ENCODE measurements around the gene RGS17. TPM values are rescaled to one million over a fixed set of nuclear protein-coding genes. Genes with fewer than 3 reads are reported as not detected.

RGS17 gene
- total RNA-seq, 3 donors from 2014 or later: 0.29 to 1.8 (median 0.66) TPM

DNA sequence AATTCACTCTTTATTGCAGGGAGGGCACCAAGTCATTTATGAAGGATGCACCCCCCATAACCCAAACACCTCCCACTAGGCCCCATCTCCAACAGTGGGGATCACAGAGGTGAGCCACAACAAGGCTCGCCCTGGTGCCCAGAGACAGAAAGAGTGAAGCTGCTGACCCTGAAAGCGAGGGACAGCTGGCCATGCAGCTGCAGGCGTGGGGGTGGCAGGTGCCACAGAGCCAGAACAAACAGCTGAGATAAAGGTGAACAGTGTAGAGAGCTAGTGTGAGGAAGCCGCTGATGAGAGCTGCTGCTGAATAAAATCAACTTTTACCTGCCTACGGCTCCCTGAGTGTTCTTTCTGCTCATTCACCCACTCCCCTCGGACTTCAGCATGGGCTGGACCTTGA, 18.8 kb upstream of the RGS17 start:
- Histone ChIP-seq H3K36me3 (no peaks in the 10 kb centered on the region), H3K4me1 (no peaks in the 10 kb centered on the region), H3K9me3 (peaks cover 0 to 5% of the 10 kb centered on the region in 2 donors), H3K27me3 (no peaks in the 10 kb centered on the region), H3K27ac (no peak overlapping the region), H3K4me3 (no peak overlapping the region)
- TF ChIP-seq POLR2AphosphoS5 (IDR thresholded peaks at IDR 0.05): no peak
- TF ChIP-seq, protein P1, sequence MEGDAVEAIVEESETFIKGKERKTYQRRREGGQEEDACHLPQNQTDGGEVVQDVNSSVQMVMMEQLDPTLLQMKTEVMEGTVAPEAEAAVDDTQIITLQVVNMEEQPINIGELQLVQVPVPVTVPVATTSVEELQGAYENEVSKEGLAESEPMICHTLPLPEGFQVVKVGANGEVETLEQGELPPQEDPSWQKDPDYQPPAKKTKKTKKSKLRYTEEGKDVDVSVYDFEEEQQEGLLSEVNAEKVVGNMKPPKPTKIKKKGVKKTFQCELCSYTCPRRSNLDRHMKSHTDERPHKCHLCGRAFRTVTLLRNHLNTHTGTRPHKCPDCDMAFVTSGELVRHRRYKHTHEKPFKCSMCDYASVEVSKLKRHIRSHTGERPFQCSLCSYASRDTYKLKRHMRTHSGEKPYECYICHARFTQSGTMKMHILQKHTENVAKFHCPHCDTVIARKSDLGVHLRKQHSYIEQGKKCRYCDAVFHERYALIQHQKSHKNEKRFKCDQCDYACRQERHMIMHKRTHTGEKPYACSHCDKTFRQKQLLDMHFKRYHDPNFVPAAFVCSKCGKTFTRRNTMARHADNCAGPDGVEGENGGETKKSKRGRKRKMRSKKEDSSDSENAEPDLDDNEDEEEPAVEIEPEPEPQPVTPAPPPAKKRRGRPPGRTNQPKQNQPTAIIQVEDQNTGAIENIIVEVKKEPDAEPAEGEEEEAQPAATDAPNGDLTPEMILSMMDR (IDR thresholded peaks at IDR 0.05): no peak
- TF ChIP-seq POLR2A (IDR thresholded peaks at IDR 0.05): no peak
- DNase-seq (ENCODE audit: low spot score in 2 of 2): no peak
- intact Hi-C loops (cut with DNase I; ENCODE audit: low total_unique reads): no loop called here

DNA sequence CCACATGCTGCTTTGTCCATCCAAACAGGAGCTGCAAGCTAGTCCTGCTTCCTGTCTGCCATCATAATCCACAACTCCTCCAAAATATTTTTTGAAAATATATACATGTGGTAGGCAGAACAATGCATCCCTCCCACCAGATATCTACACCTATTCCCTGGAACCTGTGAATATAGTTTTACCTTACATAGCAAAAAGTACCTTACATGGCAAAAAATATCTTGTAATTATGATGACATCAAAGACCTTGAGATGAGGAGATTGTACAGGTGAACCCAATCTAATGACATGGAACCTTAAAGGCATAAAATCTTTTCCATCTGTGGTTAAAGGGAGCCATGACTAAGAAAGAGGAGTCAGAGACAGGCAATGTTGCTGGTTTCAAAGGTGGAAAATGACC, 15.3 kb upstream of the RGS17 start:
- Histone ChIP-seq H3K27ac (no peak overlapping the region), H3K4me1 (no peaks in the 10 kb centered on the region), H3K36me3 (no peaks in the 10 kb centered on the region), H3K27me3 (no peaks in the 10 kb centered on the region), H3K9me3 (peaks cover 0 to 5% of the 10 kb centered on the region in 2 donors), H3K4me3 (no peak overlapping the region)
- no peak for DNase-seq (ENCODE audit: low spot score in 2 of 2)
- TF ChIP-seq, protein P1 (IDR thresholded peaks at IDR 0.05): no peak
- TF ChIP-seq POLR2A (IDR thresholded peaks at IDR 0.05) (no peak), POLR2AphosphoS5 (IDR thresholded peaks at IDR 0.05) (no peak)
- intact Hi-C loops (cut with DNase I; ENCODE audit: low total_unique reads): no loop called here

DNA sequence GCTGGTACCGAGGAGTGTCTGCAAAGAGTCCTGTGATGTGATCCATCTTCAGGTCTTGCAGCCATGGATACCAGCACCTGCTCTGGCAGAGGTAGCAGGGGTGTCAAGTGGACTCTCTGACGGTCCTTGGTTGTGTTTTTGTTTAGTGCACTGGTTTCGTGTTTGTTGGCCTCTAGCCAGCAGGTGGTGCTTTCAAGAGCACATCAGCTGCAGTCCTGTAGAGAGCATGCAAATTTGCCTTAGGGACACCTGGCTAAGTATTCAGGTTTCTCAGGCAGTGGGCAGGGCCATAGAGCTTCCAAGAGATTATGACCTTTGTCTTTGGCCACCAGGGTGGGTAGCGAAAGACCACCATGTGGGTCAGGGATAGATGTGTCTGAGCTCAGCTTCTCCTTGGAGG, 14.5 kb upstream of the RGS17 start:
- Histone ChIP-seq H3K4me3 (no peak overlapping the region), H3K36me3 (no peaks in the 10 kb centered on the region), H3K27me3 (no peaks in the 10 kb centered on the region), H3K27ac (no peak overlapping the region), H3K4me1 (no peaks in the 10 kb centered on the region), H3K9me3 (peaks cover 0 to 5% of the 10 kb centered on the region in 2 donors)
- no peak for TF ChIP-seq POLR2AphosphoS5 (IDR thresholded peaks at IDR 0.05)
- TF ChIP-seq POLR2A (IDR thresholded peaks at IDR 0.05): no peak
- TF ChIP-seq, protein P1 (IDR thresholded peaks at IDR 0.05): no peak
- intact Hi-C loops (cut with DNase I; ENCODE audit: low total_unique reads): no loop called here
- DNase-seq (ENCODE audit: low spot score in 2 of 2): no peak

DNA sequence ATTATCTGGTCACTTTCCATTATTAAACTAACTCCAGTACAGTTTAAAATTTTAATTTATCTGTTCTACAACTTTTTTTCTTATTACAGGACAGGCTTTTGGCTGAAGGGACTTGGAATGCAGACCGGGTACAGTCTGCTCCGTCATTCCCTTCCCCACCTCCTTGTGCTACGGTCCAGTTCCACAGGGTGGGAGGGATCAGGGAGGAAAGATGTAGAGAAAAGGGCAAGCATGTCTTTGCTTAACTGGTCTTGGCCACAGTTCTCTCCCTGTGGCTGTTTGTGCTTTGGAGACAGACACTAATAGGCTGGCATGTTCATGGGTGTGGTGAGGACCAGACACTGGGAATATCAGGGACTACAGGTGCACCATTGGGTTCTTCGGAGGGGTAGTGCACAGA, 12.1 kb upstream of the RGS17 start:
- no peaks in the 10 kb centered on the region for H3K9me3 ChIP-seq
- no peak overlapping the region for H3K27ac ChIP-seq
- intact Hi-C loops (cut with DNase I; ENCODE audit: low total_unique reads): no loop called here
- no peaks in the 10 kb centered on the region for H3K27me3 ChIP-seq
- no peak overlapping the region for H3K4me3 ChIP-seq
- TF ChIP-seq, protein P1 (IDR thresholded peaks at IDR 0.05): no peak
- no peak for TF ChIP-seq POLR2A (IDR thresholded peaks at IDR 0.05)
- DNase-seq (ENCODE audit: low spot score in 2 of 2): no peak
- H3K4me1 ChIP-seq: no peaks in the 10 kb centered on the region
- H3K36me3 ChIP-seq: no peaks in the 10 kb centered on the region

DNA sequence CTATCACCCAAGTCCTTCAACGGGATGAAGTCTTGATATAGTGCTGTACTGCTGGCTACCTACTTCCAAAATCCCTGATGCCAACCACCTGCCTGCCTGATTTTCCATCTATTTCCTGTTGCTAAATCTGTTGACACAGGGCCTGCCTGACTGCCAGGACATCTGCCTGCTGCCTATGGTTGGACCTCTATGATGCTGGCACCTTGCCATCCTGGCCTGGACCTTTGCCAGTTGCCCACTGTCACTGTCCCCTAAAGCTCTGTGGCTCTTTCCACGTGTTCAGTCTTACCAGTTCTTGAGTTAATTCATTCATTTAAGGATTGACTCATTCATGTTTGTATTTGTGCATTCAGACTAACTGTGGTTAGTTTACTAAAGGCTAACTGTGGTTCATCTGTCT, 9.2 kb upstream of the RGS17 start:
- no peaks in the 10 kb centered on the region for H3K9me3 ChIP-seq
- TF ChIP-seq, protein P1 (IDR thresholded peaks at IDR 0.05): no peak
- TF ChIP-seq POLR2A (IDR thresholded peaks at IDR 0.05) (no peak), POLR2AphosphoS5 (IDR thresholded peaks at IDR 0.05) (no peak)
- H3K27ac ChIP-seq: no peak overlapping the region
- H3K36me3 ChIP-seq: no peaks in the 10 kb centered on the region
- no peaks in the 10 kb centered on the region for H3K4me1 ChIP-seq
- intact Hi-C loops (cut with DNase I; ENCODE audit: low total_unique reads): no loop called here
- no peak overlapping the region for H3K4me3 ChIP-seq
- no peaks in the 10 kb centered on the region for H3K27me3 ChIP-seq
- DNase-seq (ENCODE audit: low spot score in 2 of 2): no peak

Measured in breast epithelium (tissue), 4 donors.